ENCODE data around the gene RRP9. TPM values are rescaled to one million over a fixed set of nuclear protein-coding genes. Genes with fewer than 3 reads are reported as not detected.
"Not testable (repeated sequence)": the region's sequence is repeated elsewhere in the genome, so short reads cannot be mapped to it uniquely, and the experiment has no call there.

RRP9 gene, protein sequence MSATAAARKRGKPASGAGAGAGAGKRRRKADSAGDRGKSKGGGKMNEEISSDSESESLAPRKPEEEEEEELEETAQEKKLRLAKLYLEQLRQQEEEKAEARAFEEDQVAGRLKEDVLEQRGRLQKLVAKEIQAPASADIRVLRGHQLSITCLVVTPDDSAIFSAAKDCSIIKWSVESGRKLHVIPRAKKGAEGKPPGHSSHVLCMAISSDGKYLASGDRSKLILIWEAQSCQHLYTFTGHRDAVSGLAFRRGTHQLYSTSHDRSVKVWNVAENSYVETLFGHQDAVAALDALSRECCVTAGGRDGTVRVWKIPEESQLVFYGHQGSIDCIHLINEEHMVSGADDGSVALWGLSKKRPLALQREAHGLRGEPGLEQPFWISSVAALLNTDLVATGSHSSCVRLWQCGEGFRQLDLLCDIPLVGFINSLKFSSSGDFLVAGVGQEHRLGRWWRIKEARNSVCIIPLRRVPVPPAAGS
- total RNA-seq (19.7 and 29.5 TPM in 2 replicates), polyA plus RNA-seq (10.6 and 20.5 TPM in 2 replicates), polyA minus RNA-seq (ENCODE audit: low replicate concordance) (23.1 and 37.4 TPM in 2 replicates)
- 14.1 and 29.8 TPM in 2 replicates for polyA plus RNA-seq (2012)

DNA sequence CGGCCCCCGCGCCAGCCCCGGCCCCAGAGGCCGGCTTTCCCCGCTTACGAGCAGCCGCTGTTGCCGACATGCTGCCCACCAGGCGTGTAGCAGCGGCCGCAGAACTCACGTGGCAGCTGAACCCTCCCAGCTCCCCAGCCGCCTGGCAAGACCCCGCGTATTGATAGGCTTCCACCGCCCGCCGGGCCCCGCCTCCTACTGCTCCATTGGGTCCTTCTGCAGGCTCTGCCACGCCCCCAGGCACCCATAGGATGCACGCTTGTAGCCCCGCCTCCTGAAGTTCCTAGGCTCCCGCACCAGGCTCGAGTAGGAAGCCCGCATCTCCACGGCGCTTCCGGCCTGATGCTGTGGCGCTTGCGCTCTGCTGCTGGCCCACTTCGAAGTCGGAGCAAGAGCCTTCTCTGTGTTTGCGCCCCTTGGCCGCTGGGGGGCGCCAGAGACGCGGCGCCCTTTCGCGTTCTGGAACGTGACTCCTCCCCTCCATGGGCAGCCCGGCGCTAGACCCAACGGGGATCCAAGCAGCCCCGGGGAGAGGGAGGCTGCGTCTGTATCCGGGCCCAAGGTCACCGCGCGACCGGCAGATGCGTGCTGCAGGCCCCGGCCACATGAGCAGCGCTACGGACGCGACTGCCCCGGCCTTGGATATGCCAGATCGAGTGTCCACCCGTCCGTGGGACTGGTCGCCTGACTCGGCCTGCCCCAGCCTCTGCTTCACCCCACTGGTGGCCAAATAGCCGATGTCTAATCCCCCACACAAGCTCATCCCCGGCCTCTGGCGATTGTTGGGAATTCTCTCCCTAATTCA, at the start of gene RRP9, which contains the start of gene PARP3:
Gene RRP9, minus strand, starts transcription at position 107 of the 805 bp plus-strand sequence. Its CDS starts 37 bp downstream, at position 70.
Gene PARP3, plus strand, starts transcription at position 566 of the 805 bp plus-strand sequence. CDS start 993 bp downstream, outside the sequence.
- Histone ChIP-seq H3K4me2 (ENCODE audit: extremely low read depth, insufficient read depth, low read length) (peak within 1 kb of the TSS; percentile 91), H3K27me3 (ENCODE audit: control insufficient read depth, insufficient read depth, low read length) (no peaks in the 10 kb centered on the region), H3K36me3 (ENCODE audit: control insufficient read depth, insufficient read depth, low read length) (peaks cover 4% of the 10 kb centered on the region), H3K9me3 (ENCODE audit: control insufficient read depth, insufficient read depth, low read depth, low read length) (no peaks in the 10 kb centered on the region), H3K4me3 (replicated peaks in 1 of 4; ENCODE audit: control extremely low read depth in 1 of 4, insufficient read depth in 1 of 4, low read depth in 3 of 4, low read length in 4 of 4) (peak within 1 kb of the TSS; percentile 46 to 90 (median 64)), H4K20me1 (ENCODE audit: control insufficient read depth, extremely low read depth, insufficient read depth, low read length) (no peaks in the 10 kb centered on the region), H3K79me2 (ENCODE audit: control insufficient read depth, insufficient read depth, low read length) (peaks cover 19% of the 10 kb centered on the region), H2AFZ (ENCODE audit: low read length) (peak within 1 kb of the TSS; percentile 82), H3K4me1 (ENCODE audit: control insufficient read depth, extremely low read depth, insufficient read depth, low read length) (peaks cover 15% of the 10 kb centered on the region), H3K27ac (ENCODE audit: insufficient read depth, low read length) (peak within 1 kb of the TSS; percentile 94), H3K9ac (ENCODE audit: insufficient read depth, low read length) (peak within 1 kb of the TSS; percentile 84)
- DNase-seq (ENCODE audit: low read depth in 2 of 2), result peak; percentile 100
- TF ChIP-seq, protein P1, sequence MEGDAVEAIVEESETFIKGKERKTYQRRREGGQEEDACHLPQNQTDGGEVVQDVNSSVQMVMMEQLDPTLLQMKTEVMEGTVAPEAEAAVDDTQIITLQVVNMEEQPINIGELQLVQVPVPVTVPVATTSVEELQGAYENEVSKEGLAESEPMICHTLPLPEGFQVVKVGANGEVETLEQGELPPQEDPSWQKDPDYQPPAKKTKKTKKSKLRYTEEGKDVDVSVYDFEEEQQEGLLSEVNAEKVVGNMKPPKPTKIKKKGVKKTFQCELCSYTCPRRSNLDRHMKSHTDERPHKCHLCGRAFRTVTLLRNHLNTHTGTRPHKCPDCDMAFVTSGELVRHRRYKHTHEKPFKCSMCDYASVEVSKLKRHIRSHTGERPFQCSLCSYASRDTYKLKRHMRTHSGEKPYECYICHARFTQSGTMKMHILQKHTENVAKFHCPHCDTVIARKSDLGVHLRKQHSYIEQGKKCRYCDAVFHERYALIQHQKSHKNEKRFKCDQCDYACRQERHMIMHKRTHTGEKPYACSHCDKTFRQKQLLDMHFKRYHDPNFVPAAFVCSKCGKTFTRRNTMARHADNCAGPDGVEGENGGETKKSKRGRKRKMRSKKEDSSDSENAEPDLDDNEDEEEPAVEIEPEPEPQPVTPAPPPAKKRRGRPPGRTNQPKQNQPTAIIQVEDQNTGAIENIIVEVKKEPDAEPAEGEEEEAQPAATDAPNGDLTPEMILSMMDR (conservative IDR thresholded peaks at IDR 0.05 in 1 of 2, IDR thresholded peaks at IDR 0.05 in 1 of 2; ENCODE audit: low read depth in 1 of 2, low read length in 2 of 2), result peak; percentile 94 to 96
- no peak for TF ChIP-seq EZH2 (IDR thresholded peaks at IDR 0.05; ENCODE audit: low read length, missing control alignments)

DNA sequence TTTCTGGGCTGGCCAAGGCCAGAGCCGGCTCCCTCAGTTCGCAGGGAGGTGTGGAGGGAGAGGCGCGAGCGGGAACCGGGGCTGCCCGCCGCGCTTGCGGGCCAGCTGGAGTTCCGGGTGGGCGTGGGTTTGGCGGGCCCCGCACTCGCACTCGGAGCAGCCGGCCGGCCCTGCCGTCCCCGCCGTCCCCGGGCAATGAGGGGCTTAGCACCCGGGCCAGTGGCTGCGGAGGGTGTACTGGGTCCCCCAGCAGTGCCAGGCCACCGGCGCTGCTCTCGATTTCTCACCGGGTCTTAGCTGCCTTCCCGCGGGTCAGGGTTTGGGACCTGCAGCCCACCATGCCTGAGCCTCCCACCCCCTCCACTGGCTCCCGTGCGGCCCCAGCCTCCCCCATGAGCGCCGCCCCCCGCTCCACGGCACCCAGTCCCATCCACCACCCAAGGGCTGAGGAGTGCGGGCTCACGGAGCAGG, 48.8 kb upstream of the RRP9 start:
- H4K20me1 ChIP-seq (ENCODE audit: control insufficient read depth, extremely low read depth, insufficient read depth, low read length); H2AFZ ChIP-seq (ENCODE audit: low read length); H3K9ac ChIP-seq (ENCODE audit: insufficient read depth, low read length); H3K9me3 ChIP-seq (ENCODE audit: control insufficient read depth, insufficient read depth, low read depth, low read length); H3K27ac ChIP-seq (ENCODE audit: insufficient read depth, low read length); H3K4me2 ChIP-seq (ENCODE audit: extremely low read depth, insufficient read depth, low read length); H3K27me3 ChIP-seq (ENCODE audit: control insufficient read depth, insufficient read depth, low read length); H3K4me3 ChIP-seq (replicated peaks in 1 of 4; ENCODE audit: control extremely low read depth in 1 of 4, insufficient read depth in 1 of 4, low read depth in 3 of 4, low read length in 4 of 4); DNase-seq (ENCODE audit: low read depth in 2 of 2): not testable (repeated sequence)
- Histone ChIP-seq H3K36me3 (ENCODE audit: control insufficient read depth, insufficient read depth, low read length) (peaks cover 18% of the 10 kb centered on the region), H3K4me1 (ENCODE audit: control insufficient read depth, extremely low read depth, insufficient read depth, low read length) (peaks cover 16% of the 10 kb centered on the region), H3K79me2 (ENCODE audit: control insufficient read depth, insufficient read depth, low read length) (peaks cover 27% of the 10 kb centered on the region)

DNA sequence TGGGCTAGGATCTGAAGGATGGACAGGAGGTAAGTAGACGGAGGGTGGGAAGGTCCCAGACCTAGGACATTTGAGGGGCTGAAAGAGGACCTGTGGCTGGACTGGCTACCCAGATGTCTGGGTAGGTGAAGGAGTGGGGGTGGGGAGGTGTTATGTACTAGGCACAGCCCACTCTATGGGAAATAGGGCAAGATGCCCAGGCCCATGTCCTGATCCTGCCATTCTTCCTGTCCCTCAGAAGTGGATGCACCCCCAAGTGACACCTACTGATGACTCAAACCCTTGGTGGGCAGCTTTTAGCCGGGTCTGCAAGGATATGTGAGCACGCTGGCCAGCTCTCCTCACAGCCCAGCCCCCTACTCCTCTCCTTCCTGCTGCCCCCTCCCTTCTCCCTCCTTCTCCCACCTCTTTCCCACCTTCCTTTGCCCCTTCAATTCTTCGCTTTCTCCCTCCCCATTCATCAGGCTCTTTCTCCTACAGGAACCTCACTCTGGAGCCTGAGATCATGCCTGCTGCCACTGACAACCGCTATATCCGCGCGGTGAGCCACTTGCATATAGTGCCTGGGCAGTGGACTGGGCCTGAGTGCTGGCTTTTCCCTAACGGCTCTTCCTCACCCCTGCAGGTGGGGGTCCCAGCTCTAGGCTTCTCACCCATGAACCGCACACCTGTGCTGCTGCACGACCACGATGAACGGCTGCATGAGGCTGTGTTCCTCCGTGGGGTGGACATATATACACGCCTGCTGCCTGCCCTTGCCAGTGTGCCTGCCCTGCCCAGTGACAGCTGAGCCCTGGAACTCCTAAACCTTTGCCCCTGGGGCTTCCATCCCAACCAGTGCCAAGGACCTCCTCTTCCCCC, 46.8 kb upstream of the RRP9 start:
- Histone ChIP-seq H3K27ac (ENCODE audit: insufficient read depth, low read length) (no peak overlapping the region), H4K20me1 (ENCODE audit: control insufficient read depth, extremely low read depth, insufficient read depth, low read length) (no peaks in the 10 kb centered on the region), H3K36me3 (ENCODE audit: control insufficient read depth, insufficient read depth, low read length) (peaks cover 10% of the 10 kb centered on the region), H3K4me2 (ENCODE audit: extremely low read depth, insufficient read depth, low read length) (no peak overlapping the region), H2AFZ (ENCODE audit: low read length) (no peak overlapping the region), H3K9me3 (ENCODE audit: control insufficient read depth, insufficient read depth, low read depth, low read length) (no peaks in the 10 kb centered on the region), H3K9ac (ENCODE audit: insufficient read depth, low read length) (no peak overlapping the region), H3K4me1 (ENCODE audit: control insufficient read depth, extremely low read depth, insufficient read depth, low read length) (peaks cover 10% of the 10 kb centered on the region), H3K27me3 (ENCODE audit: control insufficient read depth, insufficient read depth, low read length) (no peaks in the 10 kb centered on the region), H3K4me3 (replicated peaks in 1 of 4; ENCODE audit: control extremely low read depth in 1 of 4, insufficient read depth in 1 of 4, low read depth in 3 of 4, low read length in 4 of 4) (no peak overlapping the region), H3K79me2 (ENCODE audit: control insufficient read depth, insufficient read depth, low read length) (peaks cover 11% of the 10 kb centered on the region)
- no peak for TF ChIP-seq EZH2 (IDR thresholded peaks at IDR 0.05; ENCODE audit: low read length, missing control alignments)
- TF ChIP-seq, protein P1 (conservative IDR thresholded peaks at IDR 0.05 in 1 of 2, IDR thresholded peaks at IDR 0.05 in 1 of 2; ENCODE audit: low read depth in 1 of 2, low read length in 2 of 2), result no peak
- no peak for DNase-seq (ENCODE audit: low read depth in 2 of 2)

Data from fibroblast of lung (primary cell).